GM13977 (cell line): ENCODE data around the gene RCN1.

Experiments
- DNase-seq: peaks from one replicate; pipeline ENCODE4 v3.0.0; 2012; ENCODE audit warnings: low spot score
- in situ Hi-C: fragments of 300-500 bp; cut with MboI; formaldehyde crosslinking; loops from one replicate; pipeline ENCODE4 v1.12.0; 2022; ENCODE audit warnings: low sequenced_read_pairs, low pct_unique_long_range_greater_than_20kb, mixed read lengths, inconsistent platforms; ENCODE audit not compliant: unreplicated experiment
- TF ChIP-seq, protein P1 (sequence below): IDR thresholded peaks from 2 replicates; pipeline ENCODE4 v1.5.1; 2012; ENCODE audit warnings: mild to moderate bottlenecking, control low read depth; ENCODE audit not compliant: insufficient read depth; ENCODE audit errors: extremely low read depth, missing control alignments

The RCN1 gene

DNA sequence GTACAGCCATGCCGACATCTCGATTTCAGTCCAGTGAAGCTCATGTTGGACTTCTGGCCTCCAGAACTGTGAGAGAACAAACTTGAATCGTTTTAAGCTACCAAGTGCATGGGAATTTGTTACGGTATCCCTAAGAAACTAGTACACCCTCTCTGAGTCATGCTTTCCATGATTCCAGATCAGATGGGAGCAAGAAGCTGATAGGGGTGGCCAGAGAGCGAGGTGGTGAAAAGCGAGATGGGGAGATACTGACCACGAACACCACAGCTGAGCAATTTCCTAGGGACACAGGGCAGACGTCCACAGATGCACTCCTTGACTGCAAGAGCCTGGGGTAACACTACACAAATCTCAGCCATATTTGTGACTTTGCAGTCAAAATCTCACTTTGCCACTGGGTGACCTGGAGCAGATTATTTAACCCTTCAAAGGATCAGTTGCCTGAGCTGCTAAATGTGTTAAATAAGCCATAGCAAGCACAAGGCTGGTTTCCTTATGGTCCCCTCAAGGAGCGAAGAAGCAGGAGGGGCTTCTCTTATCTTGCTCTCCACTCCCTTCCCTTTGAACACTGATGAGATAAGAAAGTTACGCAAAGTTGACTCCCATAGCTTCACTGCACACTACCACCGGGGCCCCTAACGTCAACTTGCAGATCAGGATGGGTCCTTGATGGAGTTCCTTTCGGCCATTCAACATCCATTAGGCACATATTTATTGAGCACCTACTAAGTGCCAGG is 22.6 kb upstream of the RCN1 start:
- TF ChIP-seq, protein P1, sequence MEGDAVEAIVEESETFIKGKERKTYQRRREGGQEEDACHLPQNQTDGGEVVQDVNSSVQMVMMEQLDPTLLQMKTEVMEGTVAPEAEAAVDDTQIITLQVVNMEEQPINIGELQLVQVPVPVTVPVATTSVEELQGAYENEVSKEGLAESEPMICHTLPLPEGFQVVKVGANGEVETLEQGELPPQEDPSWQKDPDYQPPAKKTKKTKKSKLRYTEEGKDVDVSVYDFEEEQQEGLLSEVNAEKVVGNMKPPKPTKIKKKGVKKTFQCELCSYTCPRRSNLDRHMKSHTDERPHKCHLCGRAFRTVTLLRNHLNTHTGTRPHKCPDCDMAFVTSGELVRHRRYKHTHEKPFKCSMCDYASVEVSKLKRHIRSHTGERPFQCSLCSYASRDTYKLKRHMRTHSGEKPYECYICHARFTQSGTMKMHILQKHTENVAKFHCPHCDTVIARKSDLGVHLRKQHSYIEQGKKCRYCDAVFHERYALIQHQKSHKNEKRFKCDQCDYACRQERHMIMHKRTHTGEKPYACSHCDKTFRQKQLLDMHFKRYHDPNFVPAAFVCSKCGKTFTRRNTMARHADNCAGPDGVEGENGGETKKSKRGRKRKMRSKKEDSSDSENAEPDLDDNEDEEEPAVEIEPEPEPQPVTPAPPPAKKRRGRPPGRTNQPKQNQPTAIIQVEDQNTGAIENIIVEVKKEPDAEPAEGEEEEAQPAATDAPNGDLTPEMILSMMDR: no peak
- DNase-seq: no peak
- in situ Hi-C loops: no loop called here

DNA sequence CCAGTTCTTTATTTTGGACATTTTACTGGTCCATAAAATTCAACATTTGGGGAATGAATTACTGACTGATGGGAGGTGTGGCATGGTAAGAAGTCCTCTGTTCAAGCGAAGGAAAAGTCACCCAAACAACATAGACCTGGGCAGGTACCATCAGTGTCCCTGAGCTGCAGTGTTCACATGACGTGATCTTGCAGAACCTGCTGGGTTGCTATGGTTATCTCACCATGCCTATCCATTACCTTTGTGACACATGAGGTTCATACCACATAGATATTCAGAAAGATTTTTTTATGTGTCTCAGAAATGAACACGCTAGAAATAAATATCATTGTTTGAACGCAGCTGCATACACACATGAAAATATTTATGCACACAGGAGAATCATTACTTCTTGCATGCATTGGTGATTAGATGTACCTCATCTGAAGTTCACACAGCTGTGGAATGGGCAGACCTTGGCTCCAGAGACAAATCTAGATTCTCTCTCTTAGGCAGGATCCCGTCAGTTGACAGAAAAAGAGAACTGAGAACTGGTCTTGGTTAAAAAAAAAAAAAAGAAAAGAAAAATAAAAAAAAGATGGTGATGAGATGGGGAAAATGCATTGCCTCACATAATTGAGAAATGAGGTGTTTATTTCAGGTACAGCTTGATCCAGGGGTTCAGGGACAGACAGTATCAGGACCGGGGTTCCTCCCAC is 21.4 kb upstream of the RCN1 start:
- in situ Hi-C loops: no loop called here
- no peak for DNase-seq

DNA sequence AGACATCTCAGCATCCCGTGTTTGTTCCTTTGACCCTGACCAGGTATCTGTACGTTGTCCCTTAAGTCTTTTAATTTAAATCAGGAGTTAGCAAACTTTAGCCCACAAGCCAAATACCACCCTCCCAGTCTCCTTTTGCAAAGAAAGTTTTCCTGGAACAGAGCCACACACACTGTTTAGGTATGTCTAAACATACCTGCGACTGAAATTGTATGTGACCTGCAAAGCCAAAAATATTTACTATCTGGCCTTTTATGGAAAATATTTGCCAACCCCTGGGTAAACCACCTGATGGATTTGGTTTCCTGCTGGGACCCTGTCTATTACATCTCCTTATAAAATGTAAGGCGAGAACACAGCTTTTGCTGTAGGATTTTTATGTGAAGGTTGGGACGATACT is 20.2 kb upstream of the RCN1 start:
- in situ Hi-C loops: no loop called here
- TF ChIP-seq, protein P1: no peak
- no peak for DNase-seq

More for the DNA sequence above, 21.4 kb upstream of the RCN1 start:
- TF ChIP-seq, protein P1: no peak

DNA sequence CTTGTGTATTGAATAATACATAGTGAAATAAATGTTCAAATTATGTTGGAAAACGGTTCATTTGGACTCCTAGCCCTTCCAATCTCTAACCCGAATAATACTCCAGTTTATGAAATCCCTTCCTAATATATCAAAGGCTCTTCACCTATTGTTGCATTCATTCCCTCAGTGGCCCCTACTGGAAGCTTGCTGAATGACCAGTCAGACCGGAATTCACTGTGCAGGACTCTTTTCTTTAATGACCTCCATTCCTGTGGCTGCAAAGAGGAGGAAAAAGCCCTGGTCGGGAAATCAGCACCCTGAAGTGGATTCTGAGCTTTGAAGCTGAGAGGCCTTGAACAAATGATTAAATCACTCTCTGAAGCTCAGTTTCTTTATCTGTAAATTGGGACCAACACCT is 19.1 kb upstream of the RCN1 start:
- TF ChIP-seq, protein P1: no peak
- in situ Hi-C loops: no loop called here
- no peak for DNase-seq

DNA sequence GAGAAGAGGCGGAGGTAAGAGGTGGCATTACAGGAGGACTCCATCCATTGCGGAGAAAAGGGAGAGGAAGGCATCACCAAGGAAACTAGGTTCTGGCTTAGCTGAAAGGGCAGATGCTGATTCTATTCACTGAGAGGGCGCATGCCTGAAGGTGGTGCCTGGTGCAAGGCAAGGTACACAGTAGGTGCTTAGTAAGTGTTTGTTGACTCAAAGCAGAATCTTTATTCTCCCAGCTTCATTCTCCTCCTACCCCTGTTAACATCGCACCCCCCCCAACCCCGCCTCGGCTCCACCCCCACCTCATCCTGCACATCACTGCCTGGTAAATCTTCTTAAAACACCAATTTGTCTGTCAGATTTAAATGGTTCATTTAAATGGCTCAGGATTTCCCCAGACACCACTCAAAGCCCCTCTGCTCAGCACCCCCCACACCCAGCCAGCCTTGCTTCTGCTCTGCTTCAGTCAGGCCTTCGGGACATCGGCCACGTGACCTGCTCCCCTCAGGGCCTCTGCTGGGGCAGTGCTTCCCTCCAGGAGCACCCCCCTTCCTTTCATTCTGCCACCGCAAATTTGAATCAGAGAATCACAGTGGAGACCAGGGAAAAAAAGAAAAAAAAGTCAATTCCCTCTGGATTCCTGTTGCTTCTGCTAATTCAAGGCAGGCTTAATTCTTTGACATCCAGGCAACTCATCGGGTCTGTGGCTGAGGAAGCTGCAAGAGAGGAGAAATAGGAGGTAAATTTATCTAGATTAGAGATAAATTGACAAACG is 17.8 kb upstream of the RCN1 start:
- no peak for DNase-seq
- in situ Hi-C loops: no loop called here
- TF ChIP-seq, protein P1: no peak

DNA sequence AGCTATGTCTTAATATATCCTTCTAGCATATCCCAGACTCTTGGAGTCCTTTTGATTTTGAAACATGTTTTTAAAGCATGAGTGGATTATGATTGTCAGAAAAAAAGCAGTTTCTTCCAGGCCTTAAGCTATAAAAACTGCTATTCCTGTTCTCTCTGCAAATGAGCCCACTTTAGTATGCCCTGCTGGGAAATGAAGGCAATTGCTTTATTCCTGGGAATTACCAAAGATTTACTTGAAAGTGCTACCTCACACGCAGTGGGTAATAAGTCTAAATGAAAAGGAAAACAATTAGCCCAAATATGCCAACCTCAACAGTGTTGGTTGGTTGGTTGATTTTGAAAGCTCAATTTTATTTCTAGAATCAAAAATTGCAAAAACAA is 17.2 kb upstream of the RCN1 start:
- no peak for DNase-seq
- TF ChIP-seq, protein P1: no peak
- in situ Hi-C loops: no loop called here
